Heart left ventricle (tissue), 13 donors: ENCODE results near the gene KCNIP3.

Source experiments
- CTCF ChIP-seq, 12 donors: fragments of 200-600 bp; sonication (generic) in 4 of 12; IDR thresholded peaks; one replicate each; pipeline versions ENCODE4 v1.5.0 to v1.8.0; 2018 to 2022; ENCODE audit warnings: antibody characterized with exemption in 12 of 12, mild to moderate bottlenecking in 5 of 12
- POLR2A ChIP-seq, 2 donors: fragments of 450-650 bp; IDR thresholded peaks; one replicate each; pipeline ENCODE4 v1.6.1; 2017; ENCODE audit warnings: antibody characterized with exemption in 2 of 2, mild to moderate bottlenecking in 2 of 2, moderate library complexity in 2 of 2
- donor health status: ischemic (EF 13 %, LVEDD 7.1; RV severe dilation, severe dysfunction).
- donor health status: DM: no; HTN: yes; CAD: no.
- donor health status: DM: no; HTN: no; CAD: no.
- donor health status: ischemic (EF 25% LVEDD 6.9; RV normal size, moderate dysfunction).
- donor health status: ischemic (EF 25% LVEDD 5.7; RV mildly dilated, moderate dysfunction).
- donor health status: ischemic (EF 35%, LVEDD 5.7; RV mildly dilated, moderate dysfunction).
- donor health status: nonischemic (EF 11% LVEDD 7.7; RV severe dilation, severe dysfunction).
- donor health status: DM: yes; HTN: yes; CAD: no.
- donor health status: PGD.
- donor health status: ischemic (EF 29% LVEDD 5.4; RV normal size, mild dysfunction).
- donor health status: nonischemic (EF 23%, LVEDD 6.1; RV moderate dilation, normal function).

GRCh38 chr2:95387358-95387757 lies 90.2 kb downstream of the KCNIP3 start:
- no peak for TF ChIP-seq CTCF (IDR thresholded peaks at IDR 0.05)
- no peak for TF ChIP-seq POLR2A (IDR thresholded peaks at IDR 0.05)
